ENCODE data around the gene PLCB1. TPM values are rescaled to one million over a fixed set of nuclear protein-coding genes. Genes with fewer than 3 reads are reported as not detected.

PLCB1 gene
- polyA plus RNA-seq, 1 experiment = 13.5 TPM

- no peaks in the 10 kb centered on the region for H3K36me3 ChIP-seq (ENCODE audit: control insufficient read depth, insufficient read depth, low read length)
- no peak for DNase-seq (ENCODE audit: low read depth)
- TF ChIP-seq CTCF (IDR thresholded peaks at IDR 0.05; ENCODE audit: insufficient read depth, low read depth, low read length) = no peak
- H3K4me3 ChIP-seq (ENCODE audit: low read depth, low read length) = no peak overlapping the region
- H3K27me3 ChIP-seq (ENCODE audit: control insufficient read depth, insufficient read depth, low read length) = no peaks in the 10 kb centered on the region
- ChIA-PET POLR2A (no interaction called here), CTCF (no interaction called here)
Measured at GRCh38 chr20:8557711-8558110, 425.6 kb downstream of the PLCB1 start.

GRCh38 chr20:8562356-8562755 is 430.3 kb downstream of the PLCB1 start:
- Histone ChIP-seq H3K36me3 (ENCODE audit: control insufficient read depth, insufficient read depth, low read length) (no peaks in the 10 kb centered on the region), H3K27me3 (ENCODE audit: control insufficient read depth, insufficient read depth, low read length) (no peaks in the 10 kb centered on the region), H3K4me3 (ENCODE audit: low read depth, low read length) (no peak overlapping the region)
- ChIA-PET CTCF (interaction anchor here (1.0 kb wide), 1 partner anchor 11 kb away, joined by 4 read pairs; no protein-coding TSS in a partner anchor), POLR2A (no interaction called here)
- TF ChIP-seq CTCF (IDR thresholded peaks at IDR 0.05; ENCODE audit: insufficient read depth, low read depth, low read length) = no peak
- DNase-seq (ENCODE audit: low read depth) = no peak

GRCh38 chr20:8568075-8568474 is 436.0 kb downstream of the PLCB1 start:
- ChIA-PET POLR2A (interaction anchor here (0.8 kb wide), 1 partner anchor 13 kb away, joined by 3 read pairs; no protein-coding TSS in a partner anchor), CTCF (interaction anchor here (0.7 to 1.2 kb wide), 2 partner anchors 14 to 773 kb away, joined by 3 to 5 read pairs; no protein-coding TSS in a partner anchor)
- no peak for DNase-seq (ENCODE audit: low read depth)
- no peaks in the 10 kb centered on the region for H3K27me3 ChIP-seq (ENCODE audit: control insufficient read depth, insufficient read depth, low read length)
- no peaks in the 10 kb centered on the region for H3K36me3 ChIP-seq (ENCODE audit: control insufficient read depth, insufficient read depth, low read length)
- TF ChIP-seq CTCF (IDR thresholded peaks at IDR 0.05; ENCODE audit: insufficient read depth, low read depth, low read length) = no peak
- H3K4me3 ChIP-seq (ENCODE audit: low read depth, low read length) = no peak overlapping the region

- no peak for DNase-seq (ENCODE audit: low read depth)
- Histone ChIP-seq H3K36me3 (ENCODE audit: control insufficient read depth, insufficient read depth, low read length) (no peaks in the 10 kb centered on the region), H3K27me3 (ENCODE audit: control insufficient read depth, insufficient read depth, low read length) (no peaks in the 10 kb centered on the region), H3K4me3 (ENCODE audit: low read depth, low read length) (no peak overlapping the region)
- POLR2A ChIA-PET = no interaction called here
- TF ChIP-seq CTCF (IDR thresholded peaks at IDR 0.05; ENCODE audit: insufficient read depth, low read depth, low read length) = no peak
- CTCF ChIA-PET = interaction anchor here (0.8 kb wide), 1 partner anchor 12 kb away, joined by 3 read pairs; no protein-coding TSS in a partner anchor
Measured at GRCh38 chr20:8569766-8570165, 437.7 kb downstream of the PLCB1 start.

- Histone ChIP-seq H3K36me3 (ENCODE audit: control insufficient read depth, insufficient read depth, low read length) (no peaks in the 10 kb centered on the region), H3K27me3 (ENCODE audit: control insufficient read depth, insufficient read depth, low read length) (no peaks in the 10 kb centered on the region), H3K4me3 (ENCODE audit: low read depth, low read length) (no peak overlapping the region)
- no peak for TF ChIP-seq CTCF (IDR thresholded peaks at IDR 0.05; ENCODE audit: insufficient read depth, low read depth, low read length)
- ChIA-PET POLR2A (no interaction called here), CTCF (no interaction called here)
- no peak for DNase-seq (ENCODE audit: low read depth)
Measured at GRCh38 chr20:8571611-8572010, 439.5 kb downstream of the PLCB1 start.

Measured in BJ (cell line).